NCI-H524 treated with DMSO at 0.1 percent for 48 hours (cell line): ENCODE results near the gene LTA4H.
"Not testable (repeated sequence)": the region's sequence is repeated elsewhere in the genome, so short reads cannot be mapped to it uniquely, and the experiment has no call there.

Source experiments
- DNase-seq: peaks from one replicate; lab custom pipeline; 2025; lab: John Stamatoyannopoulos, UW

Gene LTA4H

GRCh38 chr12:96035283-96036236 lies at the start of gene LTA4H:
Gene LTA4H, minus strand, starts transcription at chr12:96035587. Its CDS starts 68 bp downstream, at chr12:96035519.
- DNase-seq = peak; percentile 98

- DNase-seq = no peak
Measured at GRCh38 chr12:96084624-96085023, 49.2 kb upstream of the LTA4H start.

- DNase-seq = no peak
Measured at GRCh38 chr12:96083020-96083719, 47.8 kb upstream of the LTA4H start.

- DNase-seq = no peak
Measured at GRCh38 chr12:96081596-96081995, 46.2 kb upstream of the LTA4H start.

GRCh38 chr12:96078231-96079135 lies 43.1 kb upstream of the LTA4H start:
- no peak for DNase-seq

- no peak for DNase-seq
Measured at GRCh38 chr12:96077081-96077480, 41.7 kb upstream of the LTA4H start.

- DNase-seq = no peak
Measured at GRCh38 chr12:96075560-96075959, 40.2 kb upstream of the LTA4H start.

- peak; percentile 12 for DNase-seq
Measured at GRCh38 chr12:96073346-96074330, 38.3 kb upstream of the LTA4H start.

GRCh38 chr12:96070670-96071279 lies 35.4 kb upstream of the LTA4H start:
- DNase-seq = peak; percentile 90

GRCh38 chr12:96069511-96070231 lies 34.3 kb upstream of the LTA4H start:
- DNase-seq = no peak

GRCh38 chr12:96068636-96069035 lies 33.2 kb upstream of the LTA4H start:
- no peak for DNase-seq

GRCh38 chr12:96068111-96068510 lies 32.7 kb upstream of the LTA4H start:
- DNase-seq = no peak

- DNase-seq = not testable (repeated sequence)
Measured at GRCh38 chr12:96065776-96066175, 30.4 kb upstream of the LTA4H start.

GRCh38 chr12:96064966-96065365 lies 29.6 kb upstream of the LTA4H start:
- no peak for DNase-seq

- DNase-seq = no peak
Measured at GRCh38 chr12:96064271-96064670, 28.9 kb upstream of the LTA4H start.

GRCh38 chr12:96063046-96063445 lies 27.7 kb upstream of the LTA4H start:
- DNase-seq = no peak

- no peak for DNase-seq
Measured at GRCh38 chr12:96061864-96062453, 26.6 kb upstream of the LTA4H start.

GRCh38 chr12:96061323-96061722 lies 25.9 kb upstream of the LTA4H start:
- DNase-seq = no peak

GRCh38 chr12:96060041-96060440 lies 24.7 kb upstream of the LTA4H start:
- DNase-seq = no peak
